ENCODE data around the gene TMEM215. TPM values are rescaled to one million over a fixed set of nuclear protein-coding genes. Genes with fewer than 3 reads are reported as not detected.

Gene TMEM215
- polyA plus RNA-seq, 1 donor from 2014 or later = not detected

DNA sequence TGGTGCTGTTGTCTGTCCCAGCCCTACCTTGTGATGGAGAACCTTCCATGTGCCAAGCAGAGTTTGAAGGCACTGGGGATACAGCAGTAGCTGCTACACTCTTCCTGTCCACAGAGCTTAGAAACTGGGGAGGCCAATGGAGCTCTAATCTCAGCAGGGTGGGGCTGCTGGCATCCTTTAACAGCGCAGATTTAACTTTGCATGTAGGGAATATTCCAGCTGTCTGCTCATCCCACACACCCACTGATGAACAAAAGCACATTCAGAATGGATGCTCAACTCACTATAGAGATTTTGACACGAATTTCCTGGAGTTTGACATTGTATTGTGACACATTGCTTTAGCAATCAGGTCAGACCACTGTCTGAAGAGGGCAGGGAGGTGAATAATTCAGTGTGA, 49.0 kb downstream of the TMEM215 start:
- Histone ChIP-seq H3K9me2 (ENCODE audit: insufficient read depth, low read length) (no peaks in the 10 kb centered on the region), H3K36me3 (ENCODE audit: insufficient read depth, low read length) (no peaks in the 10 kb centered on the region), H3K79me2 (replicated peaks; ENCODE audit: insufficient read depth, low read length) (no peaks in the 10 kb centered on the region), H4K20me1 (ENCODE audit: insufficient read depth) (no peaks in the 10 kb centered on the region), H3K27me3 (ENCODE audit: insufficient read depth, low read depth, low read length) (no peaks in the 10 kb centered on the region), H3K27ac (ENCODE audit: low read length) (no peak overlapping the region), H3K4me3 (ENCODE audit: low read length) (no peak overlapping the region), H3K4me2 (ENCODE audit: low read length) (no peak overlapping the region), H3F3A (ENCODE audit: insufficient read depth, low read length, poor library complexity, severe bottlenecking) (no peaks in the 10 kb centered on the region), H3K9ac (ENCODE audit: low read length) (no peak overlapping the region), H2AFZ (ENCODE audit: low read depth, low read length) (no peak overlapping the region), H3K9me3 (ENCODE audit: low read length) (no peaks in the 10 kb centered on the region)
- TF ChIP-seq, protein P1, sequence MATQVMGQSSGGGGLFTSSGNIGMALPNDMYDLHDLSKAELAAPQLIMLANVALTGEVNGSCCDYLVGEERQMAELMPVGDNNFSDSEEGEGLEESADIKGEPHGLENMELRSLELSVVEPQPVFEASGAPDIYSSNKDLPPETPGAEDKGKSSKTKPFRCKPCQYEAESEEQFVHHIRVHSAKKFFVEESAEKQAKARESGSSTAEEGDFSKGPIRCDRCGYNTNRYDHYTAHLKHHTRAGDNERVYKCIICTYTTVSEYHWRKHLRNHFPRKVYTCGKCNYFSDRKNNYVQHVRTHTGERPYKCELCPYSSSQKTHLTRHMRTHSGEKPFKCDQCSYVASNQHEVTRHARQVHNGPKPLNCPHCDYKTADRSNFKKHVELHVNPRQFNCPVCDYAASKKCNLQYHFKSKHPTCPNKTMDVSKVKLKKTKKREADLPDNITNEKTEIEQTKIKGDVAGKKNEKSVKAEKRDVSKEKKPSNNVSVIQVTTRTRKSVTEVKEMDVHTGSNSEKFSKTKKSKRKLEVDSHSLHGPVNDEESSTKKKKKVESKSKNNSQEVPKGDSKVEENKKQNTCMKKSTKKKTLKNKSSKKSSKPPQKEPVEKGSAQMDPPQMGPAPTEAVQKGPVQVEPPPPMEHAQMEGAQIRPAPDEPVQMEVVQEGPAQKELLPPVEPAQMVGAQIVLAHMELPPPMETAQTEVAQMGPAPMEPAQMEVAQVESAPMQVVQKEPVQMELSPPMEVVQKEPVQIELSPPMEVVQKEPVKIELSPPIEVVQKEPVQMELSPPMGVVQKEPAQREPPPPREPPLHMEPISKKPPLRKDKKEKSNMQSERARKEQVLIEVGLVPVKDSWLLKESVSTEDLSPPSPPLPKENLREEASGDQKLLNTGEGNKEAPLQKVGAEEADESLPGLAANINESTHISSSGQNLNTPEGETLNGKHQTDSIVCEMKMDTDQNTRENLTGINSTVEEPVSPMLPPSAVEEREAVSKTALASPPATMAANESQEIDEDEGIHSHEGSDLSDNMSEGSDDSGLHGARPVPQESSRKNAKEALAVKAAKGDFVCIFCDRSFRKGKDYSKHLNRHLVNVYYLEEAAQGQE (IDR thresholded peaks at IDR 0.05; ENCODE audit: borderline replicate concordance) = no peak
- TF ChIP-seq, protein P2, sequence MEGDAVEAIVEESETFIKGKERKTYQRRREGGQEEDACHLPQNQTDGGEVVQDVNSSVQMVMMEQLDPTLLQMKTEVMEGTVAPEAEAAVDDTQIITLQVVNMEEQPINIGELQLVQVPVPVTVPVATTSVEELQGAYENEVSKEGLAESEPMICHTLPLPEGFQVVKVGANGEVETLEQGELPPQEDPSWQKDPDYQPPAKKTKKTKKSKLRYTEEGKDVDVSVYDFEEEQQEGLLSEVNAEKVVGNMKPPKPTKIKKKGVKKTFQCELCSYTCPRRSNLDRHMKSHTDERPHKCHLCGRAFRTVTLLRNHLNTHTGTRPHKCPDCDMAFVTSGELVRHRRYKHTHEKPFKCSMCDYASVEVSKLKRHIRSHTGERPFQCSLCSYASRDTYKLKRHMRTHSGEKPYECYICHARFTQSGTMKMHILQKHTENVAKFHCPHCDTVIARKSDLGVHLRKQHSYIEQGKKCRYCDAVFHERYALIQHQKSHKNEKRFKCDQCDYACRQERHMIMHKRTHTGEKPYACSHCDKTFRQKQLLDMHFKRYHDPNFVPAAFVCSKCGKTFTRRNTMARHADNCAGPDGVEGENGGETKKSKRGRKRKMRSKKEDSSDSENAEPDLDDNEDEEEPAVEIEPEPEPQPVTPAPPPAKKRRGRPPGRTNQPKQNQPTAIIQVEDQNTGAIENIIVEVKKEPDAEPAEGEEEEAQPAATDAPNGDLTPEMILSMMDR (IDR thresholded peaks at IDR 0.05; ENCODE audit: poor library complexity, severe bottlenecking) = no peak
- TF ChIP-seq RAD21 (conservative IDR thresholded peaks at IDR 0.05) (no peak), EP300 (conservative IDR thresholded peaks at IDR 0.05; ENCODE audit: poor library complexity, severe bottlenecking) (no peak), EZH2 (IDR thresholded peaks at IDR 0.05; ENCODE audit: borderline replicate concordance, insufficient read depth, low read length, poor library complexity, severe bottlenecking) (no peak), MXI1 (conservative IDR thresholded peaks at IDR 0.05; ENCODE audit: poor library complexity, severe bottlenecking) (no peak), TAF1 (IDR thresholded peaks at IDR 0.05; ENCODE audit: low read depth) (no peak), POLR2AphosphoS5 (IDR thresholded peaks at IDR 0.05) (no peak), SMC3 (conservative IDR thresholded peaks at IDR 0.05; ENCODE audit: poor library complexity) (no peak)

Small RNAs within 50 kb of the gene (small RNA-seq; reads per million reads assigned to genes)
- 0 to 1.2 (median 0) reads per million in 3 experiments for gene RF00019

Other genes with a start within 250 kb of the TMEM215 start
- 15.6 and 23.2 TPM in 2 replicates for gene SMIM27, start 231.2 kb upstream of the TMEM215 start, polyA plus RNA-seq
- gene TOPORS, start 231.0 kb upstream of the TMEM215 start, polyA plus RNA-seq = 18.0 and 18.6 TPM in 2 replicates
- gene NDUFB6, start 210.4 kb upstream of the TMEM215 start, polyA plus RNA-seq = 131 and 148 TPM in 2 replicates
- not detected in 2 replicates for gene TAF1L, start 147.9 kb upstream of the TMEM215 start, polyA plus RNA-seq
- gene APTX, start 218.1 kb downstream of the TMEM215 start, polyA plus RNA-seq = 45.6 and 46.4 TPM in 2 replicates
- 470 and 547 TPM in 2 replicates for gene DNAJA1, start 241.7 kb downstream of the TMEM215 start, polyA plus RNA-seq